Right lung (tissue), 5 donors: ENCODE data around the gene FOXR1. TPM values are rescaled to one million over a fixed set of nuclear protein-coding genes. Genes with fewer than 3 reads are reported as not detected.
"Not testable (repeated sequence)": the region's sequence is repeated elsewhere in the genome, so short reads cannot be mapped to it uniquely, and the experiment has no call there.

ENCODE experiments used
- DNase-seq, 2 donors: peaks; one replicate each; pipeline ENCODE4 v3.0.0-alpha.2; 2013
- polyA plus RNA-seq, 5 donors: library from polyadenylated mRNA; unstranded; fragments of 120-200 nt; gene quantifications; one replicate each; pipeline versions ENCODE4 v1.2.1 to v1.2.3, GENCODE V29; 2013; ENCODE audit warnings: inconsistent platforms in 1 of 5, low replicate concordance in 1 of 5; ENCODE audit not compliant: insufficient read length in 5 of 5, insufficient read depth in 1 of 5

FOXR1 gene
- polyA plus RNA-seq, 5 donors, result 0.10 to 0.27 TPM; not detected in 3

GRCh38 chr11:118996926-118997626 is 25.5 kb downstream of the FOXR1 start:
- peak in 1 of 2 donors; percentile 10 for DNase-seq

GRCh38 chr11:118997627-118998387 is 26.2 kb downstream of the FOXR1 start, which contains the start of gene CENATAC:
Gene CENATAC, plus strand, starts transcription at chr11:118998138. Its CDS starts 60 bp downstream, at chr11:118998198.
- DNase-seq, result peak; percentile 88 to 89

GRCh38 chr11:118998388-118998717 is 26.8 kb downstream of the FOXR1 start:
- no peak for DNase-seq

GRCh38 chr11:118998822-118999221 is 27.3 kb downstream of the FOXR1 start:
- no peak for DNase-seq

- DNase-seq, result no peak
These were observed 29.3 kb downstream of the FOXR1 start for GRCh38 chr11:119000906-119001305.

- no peak for DNase-seq
These were observed 35.1 kb downstream of the FOXR1 start for GRCh38 chr11:119006656-119007055.

- no peak for DNase-seq
These were observed 40.0 kb downstream of the FOXR1 start for GRCh38 chr11:119011476-119012053.

- DNase-seq, result no peak
These were observed 41.1 kb downstream of the FOXR1 start for GRCh38 chr11:119012629-119013170.

GRCh38 chr11:119014209-119014924 is 42.8 kb downstream of the FOXR1 start:
- no peak for DNase-seq

- DNase-seq, result no peak
These were observed 43.6 kb downstream of the FOXR1 start for GRCh38 chr11:119015054-119015611.

- DNase-seq, result no peak
These were observed 44.9 kb downstream of the FOXR1 start for GRCh38 chr11:119016216-119017009.

- not testable (repeated sequence) for DNase-seq
These were observed 45.8 kb downstream of the FOXR1 start for GRCh38 chr11:119017377-119017776.

GRCh38 chr11:119018074-119018938 is 46.7 kb downstream of the FOXR1 start, which contains the start of the genes RPS25 and TRAPPC4:
Gene RPS25, minus strand, starts transcription at chr11:119018343. Its CDS starts 59 bp downstream, at chr11:119018284.
Gene TRAPPC4, plus strand, starts transcription at chr11:119018766. Its CDS starts 30 bp downstream, at chr11:119018796.
- DNase-seq, result peak; percentile 96 to 97

GRCh38 chr11:119019996-119020395 is 48.4 kb downstream of the FOXR1 start:
- DNase-seq, result no peak

- DNase-seq, result no peak
These were observed 50.1 kb downstream of the FOXR1 start for GRCh38 chr11:119021631-119022030.

GRCh38 chr11:119023741-119024140 is 52.2 kb downstream of the FOXR1 start:
- no peak for DNase-seq

- DNase-seq, result no peak
These were observed 53.0 kb downstream of the FOXR1 start for GRCh38 chr11:119024430-119025098.

GRCh38 chr11:119025099-119025473 is 53.5 kb downstream of the FOXR1 start:
- no peak for DNase-seq

- no peak for DNase-seq
These were observed 54.0 kb downstream of the FOXR1 start for GRCh38 chr11:119025541-119025940.
